HCT116 (cell line): ENCODE results near the gene MRAS. TPM values are rescaled to one million over a fixed set of nuclear protein-coding genes. Genes with fewer than 3 reads are reported as not detected.

ENCODE experiments used
- ATAC-seq: fragments of 200-7000 bp; cut with Tn5 transposase; 2 replicates; pipeline ENCODE4 v1.9.1; 2020; ENCODE audit warnings: mild to moderate bottlenecking, moderate library complexity
- BruUV-seq: library from RNA; stranded (reverse); fragments of 400-500 nt; replicated peaks from 2 replicates; lab custom pipeline; 2021; lab: Mats Ljungman, UMichigan
- CTCF ChIA-PET: fragments of 300-600 bp; sonication (Branson Sonifier 250); formaldehyde crosslinking; loops from one replicate; lab custom pipeline; 2021; ENCODE audit warnings: antibody characterized with exemption; lab: Charles Lee
- POLR2A ChIA-PET: fragments of 300-600, 350-600 bp; sonication (Branson Sonifier 250); formaldehyde crosslinking; loops from one replicate; lab custom pipeline; 2021; ENCODE audit warnings: antibody characterized with exemption; lab: Charles Lee
- RAD21 ChIA-PET, 2 experiments: fragments of 300-600 bp; sonication (Branson Sonifier 250); formaldehyde crosslinking; loops; one replicate each; lab custom pipeline; 2023; ENCODE audit warnings: low total read pairs in 2 of 2; ENCODE audit not compliant: uncharacterized antibody in 2 of 2, unreplicated experiment in 2 of 2, low non-redundant PET in 1 of 2; lab: Charles Lee
- DNase-seq: peaks from one replicate; pipeline ENCODE4 v3.0.0-alpha.2; 2010; ENCODE audit warnings: low read depth, low spot score
- H2AFZ ChIP-seq: fragments of 200-600 bp; shearing (Covaris generic), sonication (generic); 2 replicates; pipeline ENCODE4 v1.6.1; 2017; ENCODE audit warnings: low read depth, mixed run types, mixed read lengths, antibody characterized with exemption, low read length; ENCODE audit not compliant: poor library complexity, severe bottlenecking
- H3K27ac ChIP-seq: 2 replicates; pipeline ENCODE4 v1.5.1; 2012; ENCODE audit warnings: low read depth, low read length
- H3K27me3 ChIP-seq: fragments of 200-600 bp; sonication (generic); 2 replicates; pipeline ENCODE4 v1.6.1; 2016; ENCODE audit warnings: mixed run types, low read length, mixed read lengths; ENCODE audit not compliant: insufficient read depth
- H3K36me3 ChIP-seq, 2 experiments: fragments of 200-500 bp in 1 of 2; fragments of 200-600 bp in 1 of 2; sonication (Bioruptor generic) in 1 of 2; sonication (generic) in 1 of 2; 2 replicates each; pipeline versions ENCODE4 v1.5.1 to v1.6.1; 2014 to 2016; ENCODE audit warnings: low read length in 2 of 2, inconsistent platforms in 1 of 2, mixed read lengths in 1 of 2, mixed run types in 1 of 2; ENCODE audit not compliant: insufficient read depth in 2 of 2, control insufficient read depth in 1 of 2
- H3K4me1 ChIP-seq, 2 experiments: fragments of 200-600 bp in 1 of 2; sonication (generic) in 1 of 2; 2 replicates each; pipeline versions ENCODE4 v1.5.1 to v1.6.1; 2012 to 2017; ENCODE audit warnings: low read length in 2 of 2, inconsistent platforms in 1 of 2, mild to moderate bottlenecking in 1 of 2, mixed read lengths in 1 of 2, mixed run types in 1 of 2, moderate library complexity in 1 of 2; ENCODE audit not compliant: insufficient read depth in 2 of 2, control insufficient read depth in 1 of 2
- H3K4me2 ChIP-seq: fragments of 200-600 bp; sonication (generic); 2 replicates; pipeline ENCODE4 v1.6.1; 2017; ENCODE audit warnings: mixed run types, low read length, mixed read lengths
- H3K4me3 ChIP-seq, 2 experiments: fragments of 200-600 bp in 1 of 2; sonication (generic) in 1 of 2; replicated peaks in 1 of 2; 2 replicates each; pipeline ENCODE4 v1.5.1; 2011 to 2016; ENCODE audit warnings: low read length in 2 of 2, control low read depth in 1 of 2, low read depth in 1 of 2, mild to moderate bottlenecking in 1 of 2, mixed read lengths in 1 of 2, mixed run types in 1 of 2
- H3K79me2 ChIP-seq: fragments of 200-600 bp; sonication (generic); 2 replicates; pipeline ENCODE4 v1.6.1; 2017; ENCODE audit warnings: mild to moderate bottlenecking, mixed run types, low read length, moderate library complexity, mixed read lengths; ENCODE audit not compliant: insufficient read depth
- H3K9ac ChIP-seq: fragments of 200-600 bp; sonication (generic); 2 replicates; pipeline ENCODE4 v1.6.1; 2016; ENCODE audit warnings: low read length, mixed read lengths
- H3K9me2 ChIP-seq: fragments of 200-600 bp; sonication (generic), shearing (Covaris generic); 2 replicates; pipeline ENCODE4 v1.6.1; 2017; ENCODE audit warnings: mixed run types, mild to moderate bottlenecking, moderate library complexity; ENCODE audit not compliant: insufficient read depth
- H3K9me3 ChIP-seq, 2 experiments: fragments of 200-500 bp in 1 of 2; fragments of 200-600 bp in 1 of 2; sonication (Bioruptor generic) in 1 of 2; sonication (generic) in 1 of 2; 2 replicates each; pipeline ENCODE4 v1.6.1; 2014 to 2017; ENCODE audit warnings: low read length in 2 of 2, mixed read lengths in 2 of 2, inconsistent platforms in 1 of 2, low read depth in 1 of 2, mild to moderate bottlenecking in 1 of 2, mixed run types in 1 of 2, moderate library complexity in 1 of 2; ENCODE audit not compliant: control insufficient read depth in 1 of 2, insufficient read depth in 1 of 2
- H4K20me1 ChIP-seq: fragments of 200-600 bp; sonication (generic), shearing (Covaris generic); 2 replicates; pipeline ENCODE4 v1.6.1; 2017; ENCODE audit warnings: mixed run types, mild to moderate bottlenecking, moderate library complexity; ENCODE audit not compliant: insufficient read depth
- CBX3 ChIP-seq: IDR thresholded peaks from 2 replicates; pipeline ENCODE4 v1.6.1; 2012; ENCODE audit warnings: low read depth
- CEBPB ChIP-seq: IDR thresholded peaks from 2 replicates; pipeline ENCODE4 v1.6.1; 2012; ENCODE audit warnings: low read depth
- EGR1 ChIP-seq: IDR thresholded peaks from 2 replicates; pipeline ENCODE4 v1.6.1; 2012; ENCODE audit warnings: low read depth
- ELF1 ChIP-seq: IDR thresholded peaks from 2 replicates; pipeline ENCODE4 v1.6.1; 2012; ENCODE audit warnings: low read depth, borderline replicate concordance
- EZH2 ChIP-seq: fragments of 200-600 bp; sonication (generic); IDR thresholded peaks from 2 replicates; pipeline ENCODE4 v1.6.1; 2017; ENCODE audit warnings: antibody characterized with exemption, mixed run types
- EZH2phosphoT487 ChIP-seq: fragments of 200-600 bp; IDR thresholded peaks from 2 replicates; pipeline ENCODE4 v1.6.1; 2018; ENCODE audit warnings: antibody characterized with exemption, borderline replicate concordance
- FOSL1 ChIP-seq: IDR thresholded peaks from 2 replicates; pipeline ENCODE4 v1.6.1; 2012; ENCODE audit warnings: low read depth
- JUND ChIP-seq: IDR thresholded peaks from 2 replicates; pipeline ENCODE4 v1.6.1; 2012
- POLR2A ChIP-seq: IDR thresholded peaks from 2 replicates; pipeline ENCODE4 v1.7.0; 2011; ENCODE audit warnings: borderline replicate concordance; ENCODE audit not compliant: insufficient read depth, insufficient read length; ENCODE audit errors: extremely low read depth
- POLR2AphosphoS5 ChIP-seq: IDR thresholded peaks from 2 replicates; pipeline ENCODE4 v1.6.1; 2011; ENCODE audit warnings: mild to moderate bottlenecking, low read depth, low read length, moderate library complexity
- RAD21 ChIP-seq: IDR thresholded peaks from 2 replicates; pipeline ENCODE4 v1.6.1; 2012; ENCODE audit warnings: low read depth, mild to moderate bottlenecking
- SIN3A ChIP-seq: IDR thresholded peaks from 2 replicates; pipeline ENCODE4 v1.6.1; 2012; ENCODE audit warnings: low read depth
- SP1 ChIP-seq: IDR thresholded peaks from 2 replicates; pipeline ENCODE4 v1.6.1; 2012; ENCODE audit warnings: low read depth
- SRF ChIP-seq: IDR thresholded peaks from 2 replicates; pipeline ENCODE4 v1.6.1; 2012; ENCODE audit warnings: low read depth
- TCF7L2 ChIP-seq: IDR thresholded peaks from 2 replicates; pipeline ENCODE4 v1.7.0; 2011; ENCODE audit warnings: borderline replicate concordance, inconsistent platforms; ENCODE audit not compliant: insufficient read depth, insufficient read length; ENCODE audit errors: extremely low read depth
- YY1 ChIP-seq: IDR thresholded peaks from 2 replicates; pipeline ENCODE4 v1.6.1; 2011; ENCODE audit warnings: low read length, low read depth, moderate library complexity, mild to moderate bottlenecking; ENCODE audit not compliant: insufficient replicate concordance; ENCODE audit errors: extremely low read depth
- ZFX ChIP-seq: fragments of 450-650 bp; IDR thresholded peaks from 2 replicates; pipeline ENCODE4 v1.6.1; 2017
- ZNF274 ChIP-seq: fragments of 200-500 bp; sonication (Bioruptor generic); IDR thresholded peaks from 2 replicates; pipeline ENCODE4 v1.6.1; 2014; ENCODE audit warnings: mild to moderate bottlenecking, low read depth, low read length, inconsistent platforms
- intact Hi-C: fragments of 100-400 bp; cut with micrococcal nuclease; formaldehyde crosslinking; loops from 2 replicates; pipeline ENCODE4 v1.10.0; 2022
- total RNA-seq: library from RNA; stranded (reverse); gene quantifications from one replicate; pipeline ENCODE4 v1.2.1, GENCODE V29; 2021; ENCODE audit not compliant: unreplicated experiment
- TF ChIP-seq, protein P1 (sequence below), 3 experiments: fragments of 200-600 bp in 1 of 3; sonication (generic) in 1 of 3; IDR thresholded peaks in 2 of 3; conservative IDR thresholded peaks in 1 of 3; 2 replicates each; pipeline ENCODE4 v1.5.1; 2012 to 2017; ENCODE audit warnings: low read depth in 2 of 3, low read length in 2 of 3, antibody characterized with exemption in 1 of 3, borderline replicate concordance in 1 of 3, control low read depth in 1 of 3, mild to moderate bottlenecking in 1 of 3, mixed read lengths in 1 of 3, mixed run types in 1 of 3, moderate library complexity in 1 of 3; ENCODE audit not compliant: insufficient read depth in 1 of 3
- TF ChIP-seq, protein P2 (sequence below): IDR thresholded peaks from 2 replicates; pipeline ENCODE4 v1.6.1; 2012

The MRAS gene
- total RNA-seq, 1 experiment from 2014 or later: 13.5 TPM

DNA sequence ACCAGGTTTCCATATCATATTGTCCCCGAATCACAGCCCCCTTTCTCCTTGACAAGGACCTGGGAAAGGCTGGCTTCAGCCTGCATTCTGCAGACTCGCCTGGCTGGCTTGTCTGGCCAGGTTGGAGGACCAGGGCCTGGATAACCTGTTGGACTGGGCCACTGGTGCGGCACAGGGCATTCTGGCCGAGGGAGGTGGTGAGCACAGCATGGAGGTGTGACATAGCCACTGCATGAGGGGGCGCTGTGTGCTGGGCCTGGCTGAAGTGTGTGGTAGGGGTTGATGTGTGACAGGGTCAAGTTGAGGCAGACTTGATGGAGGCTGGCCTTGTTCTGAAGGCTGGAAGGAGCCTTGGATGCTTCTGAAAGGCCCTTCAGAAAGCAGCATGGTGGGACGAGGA, 88.9 kb downstream of the MRAS start:
- TF ChIP-seq EZH2phosphoT487 (no peak), FOSL1 (no peak), CEBPB (no peak), RAD21 (no peak), ZFX (no peak)
- TF ChIP-seq, all 23 proteins: peak for 0
- ChIA-PET RAD21 (no interaction called here), CTCF (no interaction called here), POLR2A (no interaction called here)
- Histone ChIP-seq H3K9me2 (no peaks in the 10 kb centered on the region), H3K4me2 (no peak overlapping the region), H3K27me3 (no peaks in the 10 kb centered on the region), H3K79me2 (no peaks in the 10 kb centered on the region), H3K9ac (no peak overlapping the region), H3K4me3 (no peak overlapping the region), H3K4me1 (peaks cover 9 to 10% of the 10 kb centered on the region in 2 experiments), H3K27ac (no peak overlapping the region), H4K20me1 (no peaks in the 10 kb centered on the region), H3K9me3 (no peaks in the 10 kb centered on the region), H3K36me3 (no peaks in the 10 kb centered on the region), H2AFZ (no peak overlapping the region)
- DNase-seq (no peak), ATAC-seq (no peak)
- intact Hi-C loops: no loop called here
- BruUV-seq: no TSS peak

DNA sequence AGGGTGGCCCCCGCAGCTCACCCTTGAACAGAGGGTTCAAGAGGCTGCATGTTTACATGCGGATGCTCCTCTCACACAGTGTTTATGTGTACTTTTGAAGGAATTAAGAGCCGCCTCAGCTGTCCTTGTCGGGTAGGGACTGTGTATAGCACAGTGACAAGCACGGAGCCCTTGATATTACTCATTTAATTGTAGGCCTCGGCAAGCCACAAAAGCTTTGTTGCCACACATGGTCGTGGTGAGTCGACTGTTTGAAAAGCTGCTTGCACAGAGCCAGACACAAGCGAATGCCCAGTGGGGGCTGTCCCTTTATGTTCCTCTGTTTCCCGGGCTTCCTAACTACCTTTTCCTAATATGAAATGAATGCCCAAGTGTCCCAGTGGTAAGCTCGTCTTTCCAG, 90.5 kb downstream of the MRAS start:
- H3K9me2 ChIP-seq: no peaks in the 10 kb centered on the region
- ATAC-seq (no peak), DNase-seq (no peak)
- intact Hi-C loops: no loop called here
- no peaks in the 10 kb centered on the region for H3K79me2 ChIP-seq
- no peak overlapping the region for H2AFZ ChIP-seq
- H3K27me3 ChIP-seq: no peaks in the 10 kb centered on the region
- H3K9me3 ChIP-seq: no peaks in the 10 kb centered on the region
- ChIA-PET CTCF (no interaction called here), POLR2A (no interaction called here), RAD21 (no interaction called here)
- no peak overlapping the region for H3K4me2 ChIP-seq
- no peaks in the 10 kb centered on the region for H3K36me3 ChIP-seq
- no peak overlapping the region for H3K4me3 ChIP-seq
- no peaks in the 10 kb centered on the region for H4K20me1 ChIP-seq
- H3K9ac ChIP-seq: no peak overlapping the region
- TF ChIP-seq EZH2: no peak
- no peak for TF ChIP-seq ZNF274
- TF ChIP-seq ZFX: no peak
- no peak for TF ChIP-seq FOSL1
- no peak for TF ChIP-seq RAD21
- no peak for TF ChIP-seq SIN3A
- no peak for TF ChIP-seq EZH2phosphoT487
- TF ChIP-seq POLR2A: no peak
- no peak for TF ChIP-seq ELF1
- TF ChIP-seq TCF7L2: no peak
- TF ChIP-seq YY1: no peak
- TF ChIP-seq SP1: no peak
- TF ChIP-seq CEBPB: no peak
- TF ChIP-seq EGR1: no peak
- no peak for TF ChIP-seq POLR2AphosphoS5
- no peak for TF ChIP-seq SRF
- no peak for TF ChIP-seq CBX3
- TF ChIP-seq, protein P1, sequence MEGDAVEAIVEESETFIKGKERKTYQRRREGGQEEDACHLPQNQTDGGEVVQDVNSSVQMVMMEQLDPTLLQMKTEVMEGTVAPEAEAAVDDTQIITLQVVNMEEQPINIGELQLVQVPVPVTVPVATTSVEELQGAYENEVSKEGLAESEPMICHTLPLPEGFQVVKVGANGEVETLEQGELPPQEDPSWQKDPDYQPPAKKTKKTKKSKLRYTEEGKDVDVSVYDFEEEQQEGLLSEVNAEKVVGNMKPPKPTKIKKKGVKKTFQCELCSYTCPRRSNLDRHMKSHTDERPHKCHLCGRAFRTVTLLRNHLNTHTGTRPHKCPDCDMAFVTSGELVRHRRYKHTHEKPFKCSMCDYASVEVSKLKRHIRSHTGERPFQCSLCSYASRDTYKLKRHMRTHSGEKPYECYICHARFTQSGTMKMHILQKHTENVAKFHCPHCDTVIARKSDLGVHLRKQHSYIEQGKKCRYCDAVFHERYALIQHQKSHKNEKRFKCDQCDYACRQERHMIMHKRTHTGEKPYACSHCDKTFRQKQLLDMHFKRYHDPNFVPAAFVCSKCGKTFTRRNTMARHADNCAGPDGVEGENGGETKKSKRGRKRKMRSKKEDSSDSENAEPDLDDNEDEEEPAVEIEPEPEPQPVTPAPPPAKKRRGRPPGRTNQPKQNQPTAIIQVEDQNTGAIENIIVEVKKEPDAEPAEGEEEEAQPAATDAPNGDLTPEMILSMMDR (IDR thresholded peaks at IDR 0.05 in 2 of 3, conservative IDR thresholded peaks at IDR 0.05 in 1 of 3; ENCODE audit: borderline replicate concordance in 1 of 3, insufficient read depth in 1 of 3, low read depth in 2 of 3, low read length in 2 of 3): no peak
- no peak for TF ChIP-seq JUND
- TF ChIP-seq, protein P2, sequence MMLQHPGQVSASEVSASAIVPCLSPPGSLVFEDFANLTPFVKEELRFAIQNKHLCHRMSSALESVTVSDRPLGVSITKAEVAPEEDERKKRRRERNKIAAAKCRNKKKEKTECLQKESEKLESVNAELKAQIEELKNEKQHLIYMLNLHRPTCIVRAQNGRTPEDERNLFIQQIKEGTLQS: no peak
- H3K27ac ChIP-seq: no peak overlapping the region
- peaks cover 14 to 18% of the 10 kb centered on the region in 2 experiments for H3K4me1 ChIP-seq
- BruUV-seq: no TSS peak
